PC-9 (cell line): ENCODE measurements around the gene TRIP12.

Source experiments
- CTCF ChIP-seq: fragments of 200-600 bp; sonication (generic); conservative IDR thresholded peaks from 2 replicates; pipeline ENCODE4 v1.6.1; 2017; ENCODE audit warnings: mixed run types, antibody characterized with exemption, mild to moderate bottlenecking, moderate library complexity
- EZH2 ChIP-seq: fragments of 200-600 bp; sonication (generic); IDR thresholded peaks from 2 replicates; pipeline ENCODE4 v1.8.0; 2017; ENCODE audit warnings: antibody characterized with exemption, low read depth

DNA sequence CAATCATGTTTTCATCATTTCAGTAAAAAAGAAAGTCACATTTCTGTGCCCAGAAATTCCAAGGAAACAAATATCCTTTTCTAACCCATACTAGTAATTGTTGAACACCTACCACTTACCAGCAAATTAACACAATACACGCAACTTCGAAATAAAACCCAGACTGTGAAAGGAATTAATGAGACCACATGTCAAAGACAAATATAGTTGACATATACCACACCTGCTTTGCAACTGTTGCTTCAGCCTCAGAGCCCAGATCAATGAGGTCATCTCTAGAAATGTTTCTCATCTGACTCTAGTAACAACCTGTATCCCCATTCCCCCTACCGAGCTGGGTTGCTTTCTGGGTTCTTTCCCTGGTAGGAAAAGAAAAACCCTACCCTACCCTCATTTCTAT is 52.6 kb downstream of the TRIP12 start:
- TF ChIP-seq CTCF (no peak), EZH2 (no peak)
